GM12878 (cell line): ENCODE data around the gene SLC5A10. TPM values are rescaled to one million over a fixed set of nuclear protein-coding genes. Genes with fewer than 3 reads are reported as not detected.

ENCODE experiments used
- ATAC-seq: fragments of 200-7000 bp; cut with Tn5 transposase; 3 replicates; pipeline ENCODE4 v1.9.1; 2020; ENCODE audit warnings: mild to moderate bottlenecking, moderate library complexity
- BruUV-seq: library from RNA; stranded (reverse); fragments of 400-500 nt; replicated peaks from 2 replicates; lab custom pipeline; 2021; lab: Mats Ljungman, UMichigan
- CTCF ChIA-PET: fragments of 300-600 bp; sonication (Branson Sonifier 250); formaldehyde crosslinking; extraction: SDS; loops from one replicate; lab custom pipeline; 2021; ENCODE audit warnings: inconsistent platforms; lab: Yijun Ruan, JAX
- POLR2A ChIA-PET: fragments of 350-600 bp; formaldehyde crosslinking; extraction: SDS; loops from one replicate; lab custom pipeline; 2021; ENCODE audit warnings: inconsistent platforms; lab: Charles Lee
- RAD21 ChIA-PET: fragments of 300-600 bp; sonication (Branson Sonifier 250); formaldehyde crosslinking; loops from one replicate; lab custom pipeline; 2023; ENCODE audit warnings: antibody characterized with exemption; ENCODE audit not compliant: unreplicated experiment; lab: Charles Lee
- SMC1A ChIA-PET: fragments of 300-600 bp; sonication (Branson Sonifier 250); formaldehyde crosslinking; loops from one replicate; lab custom pipeline; 2023; ENCODE audit not compliant: unreplicated experiment, uncharacterized antibody; lab: Charles Lee
- DNase-seq: peaks from one replicate; pipeline ENCODE4 v3.0.0-alpha.2; 2011; ENCODE audit warnings: low read depth, low spot score
- FAIRE-seq: peaks from 3 replicates; lab custom pipeline; 2011; peaks lifted over from hg19 to GRCh38; lab: Jason Lieb, UNC
- H2AFZ ChIP-seq: 2 replicates; pipeline ENCODE4 v1.6.0; 2011; ENCODE audit warnings: low read depth, low read length, control low read depth; ENCODE audit not compliant: control insufficient read depth
- H3K27ac ChIP-seq: 2 replicates; pipeline ENCODE4 v1.5.1; 2011; ENCODE audit warnings: control low read depth; ENCODE audit not compliant: control insufficient read depth, insufficient read depth
- H3K27me3 ChIP-seq, 2 experiments: replicated peaks in 1 of 2; 2 replicates each; pipeline versions ENCODE4 v1.6.0 to v1.6.1; 2011; ENCODE audit warnings: low read length in 1 of 2; ENCODE audit not compliant: control insufficient read depth in 2 of 2, insufficient read depth in 2 of 2
- H3K36me3 ChIP-seq, 2 experiments: 2 replicates each; pipeline ENCODE4 v1.5.1; 2011; ENCODE audit warnings: low read length in 1 of 2; ENCODE audit not compliant: control insufficient read depth in 2 of 2, insufficient read depth in 2 of 2
- H3K4me1 ChIP-seq: 2 replicates; pipeline ENCODE4 v1.6.1; 2011; ENCODE audit warnings: mild to moderate bottlenecking, low read length, moderate library complexity, mixed read lengths; ENCODE audit not compliant: control insufficient read depth, insufficient read depth
- H3K4me2 ChIP-seq: 2 replicates; pipeline ENCODE4 v1.6.0; 2011; ENCODE audit warnings: control low read depth; ENCODE audit not compliant: control insufficient read depth, insufficient read depth
- H3K4me3 ChIP-seq: fragments of 200-600 bp; sonication (generic); 2 replicates; pipeline ENCODE4 v1.5.1; 2016
- H3K79me2 ChIP-seq: 2 replicates; pipeline ENCODE4 v1.6.0; 2011; ENCODE audit warnings: low read length; ENCODE audit not compliant: control insufficient read depth, insufficient read depth
- H3K9ac ChIP-seq: 2 replicates; pipeline ENCODE4 v1.8.0; 2011; ENCODE audit warnings: low read length, control low read depth, mixed read lengths; ENCODE audit not compliant: control insufficient read depth, insufficient read depth
- H3K9me3 ChIP-seq: replicated peaks from 3 replicates; pipeline ENCODE4 v1.5.1; 2011; ENCODE audit warnings: mild to moderate bottlenecking, low read length; ENCODE audit not compliant: control insufficient read depth, insufficient read depth
- H4K20me1 ChIP-seq: 2 replicates; pipeline ENCODE4 v1.6.0; 2011; ENCODE audit not compliant: control insufficient read depth, insufficient read depth
- CBFB ChIP-seq: IDR thresholded peaks from 2 replicates; pipeline ENCODE4 v1.6.1; 2016; ENCODE audit warnings: antibody characterized with exemption, low read depth
- FOXM1 ChIP-seq: IDR thresholded peaks from 2 replicates; pipeline ENCODE4 v1.6.1; 2012; ENCODE audit warnings: low read depth, mild to moderate bottlenecking, inconsistent platforms, low read length, moderate library complexity
- GATAD2B ChIP-seq: fragments of 450-650 bp; conservative IDR thresholded peaks from 2 replicates; pipeline ENCODE4 v1.6.1; 2017; ENCODE audit warnings: low read depth, mild to moderate bottlenecking, moderate library complexity
- MEF2A ChIP-seq: IDR thresholded peaks from 2 replicates; pipeline ENCODE4 v1.6.1; 2011; ENCODE audit warnings: low read depth, mild to moderate bottlenecking, low read length, moderate library complexity; ENCODE audit not compliant: insufficient read depth
- MXI1 ChIP-seq: fragments of 150-350 bp; IDR thresholded peaks from 2 replicates; pipeline ENCODE4 v1.6.1; 2011; ENCODE audit warnings: low read depth, mild to moderate bottlenecking, inconsistent platforms, low read length, improper control_type of control experiment
- NFXL1 ChIP-seq: fragments of 450-650 bp; IDR thresholded peaks from 2 replicates; pipeline ENCODE4 v1.6.1; 2017; ENCODE audit warnings: antibody characterized with exemption, mild to moderate bottlenecking, borderline replicate concordance
- SMAD1 ChIP-seq: fragments of 450-650 bp; IDR thresholded peaks from 2 replicates; pipeline ENCODE4 v1.6.1; 2018; ENCODE audit warnings: mild to moderate bottlenecking, low read depth; ENCODE audit not compliant: partially characterized antibody
- WGBS: methylation state at CpG from one replicate; pipeline ENCODE4 v1.1.6; 2016; ENCODE audit warnings: low lambda C conversion rate; ENCODE audit not compliant: insufficient replicate concordance, insufficient coverage; ENCODE audit errors: missing lambda C conversion rate; 5-methylcytosine and 5-hydroxymethylcytosine counted together
- in situ Hi-C: fragments of 300-500 bp; cut with MboI; formaldehyde crosslinking; loops from 9 replicates; pipeline ENCODE4 v1.14.3; 2018; ENCODE audit warnings: mixed read lengths
- intact Hi-C: fragments of 100-400 bp; cut with micrococcal nuclease; formaldehyde crosslinking; loops from one replicate; pipeline ENCODE4 v1.14.2; 2022; ENCODE audit not compliant: unreplicated experiment
- polyA plus RNA-seq, 11 experiments: library from polyadenylated mRNA; depleted of rRNA in 4 of 11; unstranded in 6 of 11; stranded (reverse) in 5 of 11; fragments of >200 nt; fragmentation: Nextera tagmentation in 4 of 11; fragmentation: Illumina TruSeq in 1 of 11; extraction: Ambion mirVana in 4 of 11; extraction: Trizol in 1 of 11; gene quantifications; 1 replicate in 1 of 11; 2 replicates in 10 of 11; pipeline versions ENCODE4 v1.2.1 to v1.2.3, GENCODE V29; 2011 to 2016; ENCODE audit warnings: inconsistent platforms in 2 of 11, missing spikeins in 2 of 11, low read depth in 1 of 11
- total RNA-seq, 4 experiments: library from RNA; depleted of rRNA in 3 of 4; stranded (reverse); fragments of >200 nt in 3 of 4; fragmentation: Illumina TruSeq in 1 of 4; extraction: Trizol in 1 of 4; gene quantifications; 2 replicates each; pipeline versions ENCODE4 v1.2.1 to v1.2.3, GENCODE V29; 2013 to 2021

The SLC5A10 gene
- total and polyA plus RNA-seq, 10 of the 15 experiments (the other 5 are each of a cell fraction or from before 2014, with no cell fraction given), result under 0.01 to 0.18 (median 0.07) TPM; not detected in 4

GRCh38 chr17:19000531-19001325 lies 48.8 kb downstream of the SLC5A10 start (continued):
- no peak for TF ChIP-seq NFXL1

- Histone ChIP-seq H4K20me1 (no peaks in the 10 kb centered on the region), H3K27me3 (no peaks in the 10 kb centered on the region), H3K9me3 (no peaks in the 10 kb centered on the region; the same call in 2 of the 3 replicates), H3K9ac (no peak overlapping the region; the same call in 1 of the 2 replicates), H3K36me3 (peaks cover 0 to 3% of the 10 kb centered on the region in 2 experiments; a peak in 3 of 4 replicates), H2AFZ (no peak overlapping the region), H3K79me2 (peaks cover 12% of the 10 kb centered on the region), H3K4me3 (peak overlapping the region; percentile 88; the same call in 1 of the 2 replicates), H3K27ac (no peak overlapping the region), H3K4me1 (peaks cover 25% of the 10 kb centered on the region), H3K4me2 (peak overlapping the region; percentile 56)
- ATAC-seq (no peak), FAIRE-seq (no peak), DNase-seq (no peak)
- in situ Hi-C loops (no loop called here), intact Hi-C loops (no loop called here)
- TF ChIP-seq CBFB, result no peak
- TF ChIP-seq SMAD1, result no peak
- no peak for TF ChIP-seq GATAD2B
- no peak for TF ChIP-seq MEF2A
- no peak for TF ChIP-seq MXI1
- no peak for TF ChIP-seq FOXM1
- ChIA-PET RAD21 (interaction anchor here (1.1 to 3.5 kb wide), 2 partner anchors 41 to 98 kb away, joined by 3 to 13 read pairs; no protein-coding TSS in a partner anchor), SMC1A (interaction anchor here (0.8 to 1.1 kb wide), 2 partner anchors 11 to 41 kb away, joined by 3 read pairs; no protein-coding TSS in a partner anchor), POLR2A (no interaction called here), CTCF (interaction anchor here (0.6 to 1.8 kb wide), 4 partner anchors 11 to 1829 kb away, joined by 4 to 5 read pairs (median 4); no protein-coding TSS in a partner anchor)
- WGBS, result 61% methylated on average over 7 of the region's 7 CpGs
- TSS peak; percentile 60 for BruUV-seq
These were observed 50.1 kb downstream of the SLC5A10 start for GRCh38 chr17:19001907-19002590.
